WTC11 (cell line): ENCODE measurements around the gene AVL9. TPM values are rescaled to one million over a fixed set of nuclear protein-coding genes. Genes with fewer than 3 reads are reported as not detected.

Experiments
- ATAC-seq: fragments of 200-7000 bp; cut with Tn5 transposase; 2 replicates; pipeline ENCODE4 v1.10.0; 2021; ENCODE audit warnings: mild to moderate bottlenecking, moderate library complexity
- CTCF ChIA-PET: fragments of 300-600 bp; sonication (Branson Sonifier 250); formaldehyde crosslinking; loops from one replicate; lab custom pipeline; 2021; ENCODE audit warnings: antibody characterized with exemption; lab: Charles Lee
- POLR2A ChIA-PET: fragments of 350-600 bp; sonication (Branson Sonifier 250); formaldehyde crosslinking; loops from one replicate; lab custom pipeline; 2021; ENCODE audit warnings: antibody characterized with exemption; lab: Charles Lee
- DNase-seq: peaks from one replicate; pipeline ENCODE4 v3.0.0; 2021; ENCODE audit warnings: low spot score
- H3K27ac Mint-ChIP-seq: 2 replicates; pipeline ENCODE4 v1.8.0; 2021; ENCODE audit warnings: mixed read lengths
- H3K27me3 Mint-ChIP-seq: 2 replicates; pipeline ENCODE4 v1.8.0; 2021; ENCODE audit warnings: low read depth, mild to moderate bottlenecking, moderate library complexity, mixed read lengths
- H3K36me3 Mint-ChIP-seq: 2 replicates; pipeline ENCODE4 v1.8.0; 2021; ENCODE audit warnings: mixed read lengths
- H3K4me1 Mint-ChIP-seq: 2 replicates; pipeline ENCODE4 v1.8.0; 2022; ENCODE audit warnings: mixed read lengths
- H3K4me3 Mint-ChIP-seq: 2 replicates; pipeline ENCODE4 v1.8.0; 2021; ENCODE audit warnings: mild to moderate bottlenecking, moderate library complexity, mixed read lengths
- H3K9me3 Mint-ChIP-seq: 2 replicates; pipeline ENCODE4 v1.8.0; 2021; ENCODE audit warnings: mixed read lengths
- HMGA2 ChIP-seq: fragments of 250-450 bp; sonication (Bioruptor Pico); IDR thresholded peaks from 2 replicates; pipeline ENCODE4 v1.4.0; 2021; ENCODE audit warnings: mild to moderate bottlenecking, moderate library complexity
- NFYB ChIP-seq: sonication (generic); formaldehyde crosslinking; conservative IDR thresholded peaks from 2 replicates; pipeline ENCODE4 v1.8.0; 2022; ENCODE audit warnings: low read depth, missing genetic modification reagents
- RORB ChIP-seq: fragments of 250-450 bp; sonication (Bioruptor Pico); IDR thresholded peaks from 2 replicates; pipeline ENCODE4 v1.9.0; 2021; ENCODE audit warnings: mild to moderate bottlenecking
- SMAD3 ChIP-seq: sonication (generic); formaldehyde crosslinking; IDR thresholded peaks from 2 replicates; pipeline ENCODE4 v1.8.0; 2022; ENCODE audit warnings: missing genetic modification reagents, mild to moderate bottlenecking, borderline replicate concordance
- SMAD4 ChIP-seq: sonication (generic); formaldehyde crosslinking; IDR thresholded peaks from 2 replicates; pipeline ENCODE4 v1.8.0; 2022; ENCODE audit warnings: mild to moderate bottlenecking, missing genetic modification reagents
- TP53 ChIP-seq: sonication (generic); formaldehyde crosslinking; IDR thresholded peaks from 2 replicates; pipeline ENCODE4 v1.8.1; 2023; ENCODE audit warnings: mild to moderate bottlenecking, missing genetic modification reagents
- total RNA-seq: library from RNA; stranded (reverse); gene quantifications from 3 replicates; pipeline ENCODE4 v1.2.3, GENCODE V29; 2021
- TF ChIP-seq, protein P1 (sequence below): sonication (generic); formaldehyde crosslinking; IDR thresholded peaks from 2 replicates; pipeline ENCODE4 v1.8.0; 2022; ENCODE audit warnings: mild to moderate bottlenecking, missing genetic modification reagents
- TF ChIP-seq, protein P2 (sequence below): sonication (generic); formaldehyde crosslinking; IDR thresholded peaks from 2 replicates; pipeline ENCODE4 v1.8.1; 2023; ENCODE audit warnings: mild to moderate bottlenecking, moderate library complexity, missing genetic modification reagents
- TF ChIP-seq, protein P3 (sequence below): sonication (generic); formaldehyde crosslinking; IDR thresholded peaks from 2 replicates; pipeline ENCODE4 v1.8.1; 2022; ENCODE audit warnings: mild to moderate bottlenecking, missing genetic modification reagents, moderate library complexity, borderline replicate concordance
- TF ChIP-seq, protein P4 (sequence below): fragments of 250-450 bp; sonication (Bioruptor Pico); conservative IDR thresholded peaks from 2 replicates; pipeline ENCODE4 v1.9.0; 2021; ENCODE audit warnings: mild to moderate bottlenecking
- TF ChIP-seq, protein P5 (sequence below): fragments of 200-600 bp; IDR thresholded peaks from 2 replicates; pipeline ENCODE4 v1.8.0; 2022; ENCODE audit warnings: antibody characterized with exemption
- TF ChIP-seq, protein P6 (sequence below): sonication (generic); formaldehyde crosslinking; IDR thresholded peaks from 2 replicates; pipeline ENCODE4 v1.8.1; 2022; ENCODE audit warnings: low read depth, mild to moderate bottlenecking, moderate library complexity, missing genetic modification reagents, borderline replicate concordance
- TF ChIP-seq, protein P7 (sequence below): sonication (generic); formaldehyde crosslinking; IDR thresholded peaks from 2 replicates; pipeline ENCODE4 v1.8.0; 2022; ENCODE audit warnings: mild to moderate bottlenecking, missing genetic modification reagents
- TF ChIP-seq, protein P8 (sequence below): fragments of 250-450 bp; sonication (Bioruptor Pico); IDR thresholded peaks from 2 replicates; pipeline ENCODE4 v1.9.0; 2021; ENCODE audit warnings: moderate library complexity, mild to moderate bottlenecking, inconsistent platforms, borderline replicate concordance
- TF ChIP-seq, protein P9 (sequence below): fragments of 250-450 bp; sonication (Bioruptor Pico); IDR thresholded peaks from 2 replicates; pipeline ENCODE4 v1.9.0; 2021; ENCODE audit warnings: mild to moderate bottlenecking, borderline replicate concordance

AVL9 gene
- total RNA-seq, 1 experiment from 2014 or later: 55.6 TPM

DNA sequence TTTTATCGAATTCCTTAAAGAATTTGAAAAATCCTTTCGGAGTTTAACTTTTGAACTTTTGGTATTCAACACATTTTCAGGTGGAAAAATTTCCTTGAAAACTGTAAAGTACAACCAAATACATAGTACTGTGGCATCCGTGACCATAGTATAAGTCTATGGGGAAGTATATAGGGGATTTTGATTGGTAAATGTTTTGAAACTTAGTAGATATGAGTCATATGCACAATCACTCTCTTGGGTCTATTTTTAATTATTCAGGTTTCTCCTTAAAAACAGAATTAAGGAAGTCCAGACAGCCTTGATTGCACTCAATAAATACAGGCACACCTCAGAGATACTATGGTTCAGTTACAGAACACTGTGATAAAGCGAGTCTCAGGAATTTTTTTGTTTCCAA is 64.2 kb downstream of the AVL9 start (continued):
- TF ChIP-seq, protein P1, sequence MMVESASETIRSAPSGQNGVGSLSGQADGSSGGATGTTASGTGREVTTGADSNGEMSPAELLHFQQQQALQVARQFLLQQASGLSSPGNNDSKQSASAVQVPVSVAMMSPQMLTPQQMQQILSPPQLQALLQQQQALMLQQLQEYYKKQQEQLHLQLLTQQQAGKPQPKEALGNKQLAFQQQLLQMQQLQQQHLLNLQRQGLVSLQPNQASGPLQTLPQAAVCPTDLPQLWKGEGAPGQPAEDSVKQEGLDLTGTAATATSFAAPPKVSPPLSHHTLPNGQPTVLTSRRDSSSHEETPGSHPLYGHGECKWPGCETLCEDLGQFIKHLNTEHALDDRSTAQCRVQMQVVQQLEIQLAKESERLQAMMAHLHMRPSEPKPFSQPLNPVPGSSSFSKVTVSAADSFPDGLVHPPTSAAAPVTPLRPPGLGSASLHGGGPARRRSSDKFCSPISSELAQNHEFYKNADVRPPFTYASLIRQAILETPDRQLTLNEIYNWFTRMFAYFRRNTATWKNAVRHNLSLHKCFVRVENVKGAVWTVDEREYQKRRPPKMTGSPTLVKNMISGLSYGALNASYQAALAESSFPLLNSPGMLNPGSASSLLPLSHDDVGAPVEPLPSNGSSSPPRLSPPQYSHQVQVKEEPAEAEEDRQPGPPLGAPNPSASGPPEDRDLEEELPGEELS (CRISPR knock-in tag): no peak
- TF ChIP-seq, protein P2, sequence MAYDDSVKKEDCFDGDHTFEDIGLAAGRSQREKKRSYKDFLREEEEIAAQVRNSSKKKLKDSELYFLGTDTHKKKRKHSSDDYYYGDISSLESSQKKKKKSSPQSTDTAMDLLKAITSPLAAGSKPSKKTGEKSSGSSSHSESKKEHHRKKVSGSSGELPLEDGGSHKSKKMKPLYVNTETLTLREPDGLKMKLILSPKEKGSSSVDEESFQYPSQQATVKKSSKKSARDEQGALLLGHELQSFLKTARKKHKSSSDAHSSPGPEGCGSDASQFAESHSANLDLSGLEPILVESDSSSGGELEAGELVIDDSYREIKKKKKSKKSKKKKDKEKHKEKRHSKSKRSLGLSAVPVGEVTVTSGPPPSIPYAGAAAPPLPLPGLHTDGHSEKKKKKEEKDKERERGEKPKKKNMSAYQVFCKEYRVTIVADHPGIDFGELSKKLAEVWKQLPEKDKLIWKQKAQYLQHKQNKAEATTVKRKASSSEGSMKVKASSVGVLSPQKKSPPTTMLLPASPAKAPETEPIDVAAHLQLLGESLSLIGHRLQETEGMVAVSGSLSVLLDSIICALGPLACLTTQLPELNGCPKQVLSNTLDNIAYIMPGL (CRISPR knock-in tag): no peak
- TF ChIP-seq, protein P3, sequence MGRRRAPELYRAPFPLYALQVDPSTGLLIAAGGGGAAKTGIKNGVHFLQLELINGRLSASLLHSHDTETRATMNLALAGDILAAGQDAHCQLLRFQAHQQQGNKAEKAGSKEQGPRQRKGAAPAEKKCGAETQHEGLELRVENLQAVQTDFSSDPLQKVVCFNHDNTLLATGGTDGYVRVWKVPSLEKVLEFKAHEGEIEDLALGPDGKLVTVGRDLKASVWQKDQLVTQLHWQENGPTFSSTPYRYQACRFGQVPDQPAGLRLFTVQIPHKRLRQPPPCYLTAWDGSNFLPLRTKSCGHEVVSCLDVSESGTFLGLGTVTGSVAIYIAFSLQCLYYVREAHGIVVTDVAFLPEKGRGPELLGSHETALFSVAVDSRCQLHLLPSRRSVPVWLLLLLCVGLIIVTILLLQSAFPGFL (CRISPR knock-in tag): no peak
- TF ChIP-seq, protein P4, sequence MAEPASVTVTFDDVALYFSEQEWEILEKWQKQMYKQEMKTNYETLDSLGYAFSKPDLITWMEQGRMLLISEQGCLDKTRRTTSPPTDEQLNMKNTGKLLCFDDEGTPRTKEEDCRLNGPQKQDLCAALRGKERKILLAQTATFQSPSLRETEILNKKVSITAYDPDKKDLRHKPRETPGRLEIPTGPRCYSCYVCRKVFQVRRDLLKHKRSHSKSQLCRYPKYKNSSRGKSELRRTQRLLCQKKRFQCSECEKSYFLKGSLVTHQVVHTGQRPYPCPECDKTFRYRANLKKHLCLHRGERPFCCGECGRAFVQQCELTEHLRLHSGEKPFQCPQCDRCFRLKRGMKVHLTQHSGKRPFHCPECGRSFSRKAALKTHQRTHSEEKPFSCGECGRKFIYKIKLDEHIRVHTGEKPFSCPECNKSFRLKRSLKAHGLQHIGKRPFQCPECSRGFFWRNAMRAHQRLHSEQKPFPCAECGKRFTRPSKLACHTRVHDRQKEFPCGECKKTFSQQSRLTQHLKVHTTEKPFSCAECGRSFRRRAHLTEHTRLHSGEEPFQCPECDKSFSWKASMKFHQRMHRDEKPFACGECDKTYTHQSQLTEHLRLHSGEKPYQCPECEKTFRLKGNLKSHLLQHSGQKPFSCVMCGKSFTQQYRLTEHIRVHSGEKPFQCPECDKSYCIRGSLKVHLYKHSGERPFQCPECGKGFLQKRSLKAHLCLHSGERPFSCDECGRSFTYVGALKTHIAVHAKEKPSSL: no peak
- TF ChIP-seq, protein P5, sequence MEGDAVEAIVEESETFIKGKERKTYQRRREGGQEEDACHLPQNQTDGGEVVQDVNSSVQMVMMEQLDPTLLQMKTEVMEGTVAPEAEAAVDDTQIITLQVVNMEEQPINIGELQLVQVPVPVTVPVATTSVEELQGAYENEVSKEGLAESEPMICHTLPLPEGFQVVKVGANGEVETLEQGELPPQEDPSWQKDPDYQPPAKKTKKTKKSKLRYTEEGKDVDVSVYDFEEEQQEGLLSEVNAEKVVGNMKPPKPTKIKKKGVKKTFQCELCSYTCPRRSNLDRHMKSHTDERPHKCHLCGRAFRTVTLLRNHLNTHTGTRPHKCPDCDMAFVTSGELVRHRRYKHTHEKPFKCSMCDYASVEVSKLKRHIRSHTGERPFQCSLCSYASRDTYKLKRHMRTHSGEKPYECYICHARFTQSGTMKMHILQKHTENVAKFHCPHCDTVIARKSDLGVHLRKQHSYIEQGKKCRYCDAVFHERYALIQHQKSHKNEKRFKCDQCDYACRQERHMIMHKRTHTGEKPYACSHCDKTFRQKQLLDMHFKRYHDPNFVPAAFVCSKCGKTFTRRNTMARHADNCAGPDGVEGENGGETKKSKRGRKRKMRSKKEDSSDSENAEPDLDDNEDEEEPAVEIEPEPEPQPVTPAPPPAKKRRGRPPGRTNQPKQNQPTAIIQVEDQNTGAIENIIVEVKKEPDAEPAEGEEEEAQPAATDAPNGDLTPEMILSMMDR: no peak
- TF ChIP-seq, protein P6, sequence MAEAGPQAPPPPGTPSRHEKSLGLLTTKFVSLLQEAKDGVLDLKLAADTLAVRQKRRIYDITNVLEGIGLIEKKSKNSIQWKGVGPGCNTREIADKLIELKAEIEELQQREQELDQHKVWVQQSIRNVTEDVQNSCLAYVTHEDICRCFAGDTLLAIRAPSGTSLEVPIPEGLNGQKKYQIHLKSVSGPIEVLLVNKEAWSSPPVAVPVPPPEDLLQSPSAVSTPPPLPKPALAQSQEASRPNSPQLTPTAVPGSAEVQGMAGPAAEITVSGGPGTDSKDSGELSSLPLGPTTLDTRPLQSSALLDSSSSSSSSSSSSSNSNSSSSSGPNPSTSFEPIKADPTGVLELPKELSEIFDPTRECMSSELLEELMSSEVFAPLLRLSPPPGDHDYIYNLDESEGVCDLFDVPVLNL: no peak
- TF ChIP-seq TP53 (CRISPR knock-in tag) (no peak), RORB (no peak), SMAD4 (CRISPR knock-in tag) (no peak)
- TF ChIP-seq, all 79 proteins: peak for 0

DNA sequence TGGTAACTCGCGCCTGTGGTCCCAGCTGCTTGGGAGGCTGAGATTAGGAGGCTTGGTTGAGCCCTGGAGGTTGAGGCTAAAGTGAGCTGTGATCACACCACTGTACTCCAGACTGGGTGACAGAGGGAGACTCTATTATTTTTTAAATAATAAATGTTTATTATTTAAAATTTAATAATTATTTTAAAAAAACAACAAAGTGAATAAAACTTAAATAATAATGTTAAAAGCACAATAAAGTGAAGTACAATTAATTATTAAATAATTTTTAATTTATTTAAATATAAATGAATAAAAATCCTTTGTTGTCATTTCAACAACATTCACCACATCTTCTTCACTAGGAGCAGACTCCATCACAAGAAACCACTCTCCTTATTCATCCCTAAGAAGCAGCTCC is 64.8 kb downstream of the AVL9 start:
- Mint-ChIP-seq H3K27ac (no peak overlapping the region), H3K36me3 (peaks cover 37% of the 10 kb centered on the region), H3K4me1 (peaks cover 8% of the 10 kb centered on the region; the same call in 1 of the 2 replicates), H3K9me3 (no peaks in the 10 kb centered on the region), H3K27me3 (no peaks in the 10 kb centered on the region), H3K4me3 (no peak overlapping the region)
- POLR2A ChIA-PET: no interaction called here
- CTCF ChIA-PET: no interaction called here
- TF ChIP-seq HMGA2 (CRISPR knock-in tag): peak; percentile 99
- TF ChIP-seq NFYB (CRISPR knock-in tag): no peak
- ATAC-seq: no peak
- DNase-seq: no peak

DNA sequence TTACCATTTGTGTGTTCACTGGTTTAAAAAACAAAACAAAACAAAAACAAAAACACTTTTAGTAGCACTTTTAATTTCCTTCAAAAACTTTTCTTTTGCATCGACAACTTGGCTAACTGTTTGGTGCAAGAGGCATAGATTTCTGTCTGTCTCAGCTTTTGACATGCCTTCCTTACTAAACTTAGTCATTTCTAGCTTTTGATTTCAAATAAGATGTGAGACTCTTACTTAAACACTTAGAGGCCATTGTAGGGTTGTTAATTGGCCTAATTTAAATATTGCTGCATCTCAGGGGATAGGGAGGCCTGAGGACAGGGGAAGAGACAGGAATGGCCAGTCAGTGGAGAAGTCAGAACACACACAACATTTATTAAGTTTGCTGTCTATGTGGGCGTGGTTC is 66.3 kb downstream of the AVL9 start:
- DNase-seq: no peak
- ChIA-PET POLR2A (no interaction called here), CTCF (no interaction called here)
- Mint-ChIP-seq H3K36me3 (peaks cover 37% of the 10 kb centered on the region), H3K4me3 (no peak overlapping the region), H3K4me1 (peaks cover 8% of the 10 kb centered on the region; the same call in 1 of the 2 replicates), H3K9me3 (no peaks in the 10 kb centered on the region), H3K27ac (no peak overlapping the region), H3K27me3 (no peaks in the 10 kb centered on the region)
- no peak for ATAC-seq
- TF ChIP-seq SMAD3 (no peak), RORB (no peak)
- TF ChIP-seq, protein P7, sequence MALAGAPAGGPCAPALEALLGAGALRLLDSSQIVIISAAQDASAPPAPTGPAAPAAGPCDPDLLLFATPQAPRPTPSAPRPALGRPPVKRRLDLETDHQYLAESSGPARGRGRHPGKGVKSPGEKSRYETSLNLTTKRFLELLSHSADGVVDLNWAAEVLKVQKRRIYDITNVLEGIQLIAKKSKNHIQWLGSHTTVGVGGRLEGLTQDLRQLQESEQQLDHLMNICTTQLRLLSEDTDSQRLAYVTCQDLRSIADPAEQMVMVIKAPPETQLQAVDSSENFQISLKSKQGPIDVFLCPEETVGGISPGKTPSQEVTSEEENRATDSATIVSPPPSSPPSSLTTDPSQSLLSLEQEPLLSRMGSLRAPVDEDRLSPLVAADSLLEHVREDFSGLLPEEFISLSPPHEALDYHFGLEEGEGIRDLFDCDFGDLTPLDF (CRISPR knock-in tag): no peak
- TF ChIP-seq, protein P8, sequence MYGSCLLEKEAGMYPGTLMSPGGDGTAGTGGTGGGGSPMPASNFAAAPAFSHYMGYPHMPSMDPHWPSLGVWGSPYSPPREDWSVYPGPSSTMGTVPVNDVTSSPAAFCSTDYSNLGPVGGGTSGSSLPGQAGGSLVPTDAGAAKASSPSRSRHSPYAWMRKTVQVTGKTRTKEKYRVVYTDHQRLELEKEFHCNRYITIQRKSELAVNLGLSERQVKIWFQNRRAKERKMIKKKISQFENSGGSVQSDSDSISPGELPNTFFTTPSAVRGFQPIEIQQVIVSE (CRISPR knock-in tag): no peak
- TF ChIP-seq, protein P9, sequence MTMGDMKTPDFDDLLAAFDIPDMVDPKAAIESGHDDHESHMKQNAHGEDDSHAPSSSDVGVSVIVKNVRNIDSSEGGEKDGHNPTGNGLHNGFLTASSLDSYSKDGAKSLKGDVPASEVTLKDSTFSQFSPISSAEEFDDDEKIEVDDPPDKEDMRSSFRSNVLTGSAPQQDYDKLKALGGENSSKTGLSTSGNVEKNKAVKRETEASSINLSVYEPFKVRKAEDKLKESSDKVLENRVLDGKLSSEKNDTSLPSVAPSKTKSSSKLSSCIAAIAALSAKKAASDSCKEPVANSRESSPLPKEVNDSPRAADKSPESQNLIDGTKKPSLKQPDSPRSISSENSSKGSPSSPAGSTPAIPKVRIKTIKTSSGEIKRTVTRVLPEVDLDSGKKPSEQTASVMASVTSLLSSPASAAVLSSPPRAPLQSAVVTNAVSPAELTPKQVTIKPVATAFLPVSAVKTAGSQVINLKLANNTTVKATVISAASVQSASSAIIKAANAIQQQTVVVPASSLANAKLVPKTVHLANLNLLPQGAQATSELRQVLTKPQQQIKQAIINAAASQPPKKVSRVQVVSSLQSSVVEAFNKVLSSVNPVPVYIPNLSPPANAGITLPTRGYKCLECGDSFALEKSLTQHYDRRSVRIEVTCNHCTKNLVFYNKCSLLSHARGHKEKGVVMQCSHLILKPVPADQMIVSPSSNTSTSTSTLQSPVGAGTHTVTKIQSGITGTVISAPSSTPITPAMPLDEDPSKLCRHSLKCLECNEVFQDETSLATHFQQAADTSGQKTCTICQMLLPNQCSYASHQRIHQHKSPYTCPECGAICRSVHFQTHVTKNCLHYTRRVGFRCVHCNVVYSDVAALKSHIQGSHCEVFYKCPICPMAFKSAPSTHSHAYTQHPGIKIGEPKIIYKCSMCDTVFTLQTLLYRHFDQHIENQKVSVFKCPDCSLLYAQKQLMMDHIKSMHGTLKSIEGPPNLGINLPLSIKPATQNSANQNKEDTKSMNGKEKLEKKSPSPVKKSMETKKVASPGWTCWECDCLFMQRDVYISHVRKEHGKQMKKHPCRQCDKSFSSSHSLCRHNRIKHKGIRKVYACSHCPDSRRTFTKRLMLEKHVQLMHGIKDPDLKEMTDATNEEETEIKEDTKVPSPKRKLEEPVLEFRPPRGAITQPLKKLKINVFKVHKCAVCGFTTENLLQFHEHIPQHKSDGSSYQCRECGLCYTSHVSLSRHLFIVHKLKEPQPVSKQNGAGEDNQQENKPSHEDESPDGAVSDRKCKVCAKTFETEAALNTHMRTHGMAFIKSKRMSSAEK (CRISPR knock-in tag): no peak
